Measurements from ENCODE around the gene GDPD5. TPM values are rescaled to one million over a fixed set of nuclear protein-coding genes. Genes with fewer than 3 reads are reported as not detected.
A peak's percentile ranks its signal among the peaks of the same experiment; 100 is the strongest.

GDPD5 gene
- total RNA-seq, 1 donor from 2014 or later, result 2.1 TPM

DNA sequence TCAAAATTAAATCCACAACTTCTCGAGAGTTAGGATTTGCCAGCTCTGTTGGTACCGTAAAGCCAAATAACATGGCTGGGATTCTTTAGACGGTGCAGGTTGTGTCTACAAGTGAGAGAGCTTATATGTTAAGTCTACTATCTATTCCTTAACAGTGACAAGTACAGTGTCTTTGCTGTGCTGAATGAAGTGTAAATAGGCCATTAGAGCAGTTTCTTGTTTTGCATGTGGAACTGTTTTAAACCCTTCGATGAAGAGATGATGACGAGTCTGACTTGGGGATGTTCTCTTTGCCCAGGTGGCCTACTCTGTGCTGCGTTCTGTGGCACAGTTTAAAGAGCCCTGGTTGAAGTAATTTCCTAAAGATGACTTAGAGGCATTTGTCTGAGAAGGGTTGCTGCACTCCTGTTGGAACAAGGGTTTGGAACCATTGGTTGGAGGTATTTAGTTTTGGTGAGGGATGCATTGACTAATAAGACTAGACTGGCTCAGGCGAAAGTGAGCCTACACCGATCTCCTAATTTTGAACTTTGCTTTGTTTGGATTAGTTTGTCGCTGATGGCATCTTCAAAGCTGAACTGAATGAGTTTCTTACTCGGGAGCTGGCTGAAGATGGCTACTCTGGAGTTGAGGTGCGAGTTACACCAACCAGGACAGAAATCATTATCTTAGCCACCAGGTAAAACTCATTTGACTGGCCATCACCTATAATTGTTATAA lies 125.4 kb downstream of the GDPD5 start:
- H3K4me3 ChIP-seq (ENCODE audit: low read depth, low read length), result peak overlapping the region; percentile 80
- DNase-seq (ENCODE audit: low read depth) (peak; percentile 31), FAIRE-seq (no peak)
- peaks cover 31% of the 10 kb centered on the region for H3K36me3 ChIP-seq (ENCODE audit: control insufficient read depth, insufficient read depth, low read length)
- TF ChIP-seq CTCF (IDR thresholded peaks at IDR 0.05; ENCODE audit: insufficient read depth, low read length, severe bottlenecking), result no peak
- H3K27me3 ChIP-seq (ENCODE audit: control insufficient read depth, insufficient read depth, low read length), result no peaks in the 10 kb centered on the region

GRCh38 chr11:75399344-75400145 lies 126.2 kb downstream of the GDPD5 start, which contains the start of gene RPS3:
RPS3 (plus strand) TSS chr11:75399518; CDS start chr11:75399548, 30 bp downstream.
- no peak for FAIRE-seq
- peak within 1 kb of the TSS; percentile 80 for H3K4me3 ChIP-seq (ENCODE audit: low read depth, low read length)
- TF ChIP-seq CTCF (IDR thresholded peaks at IDR 0.05; ENCODE audit: insufficient read depth, low read length, severe bottlenecking), result peak; percentile 30

DNA sequence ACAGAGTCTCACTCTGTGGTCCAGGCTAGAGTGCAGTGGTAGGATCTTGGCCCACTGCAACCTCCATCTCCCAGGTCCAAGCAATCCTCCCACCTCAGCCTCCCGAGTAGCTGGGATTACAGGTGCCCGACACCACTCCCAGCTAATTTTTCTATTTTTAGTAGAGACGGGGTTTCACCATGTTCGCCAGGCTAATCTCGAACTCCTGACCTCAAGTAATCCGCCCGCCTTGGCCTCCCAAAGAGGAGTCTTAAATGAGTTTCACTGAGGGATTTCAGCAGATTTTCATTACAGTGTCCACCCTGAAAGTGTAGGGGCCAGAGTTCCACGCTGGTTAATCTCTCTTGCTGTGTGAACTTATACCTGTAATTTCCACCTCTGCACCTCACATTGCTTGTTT lies 126.8 kb downstream of the GDPD5 start:
- DNase-seq (ENCODE audit: low read depth) (no peak), FAIRE-seq (no peak)
- Histone ChIP-seq H3K36me3 (ENCODE audit: control insufficient read depth, insufficient read depth, low read length) (peaks cover 22% of the 10 kb centered on the region), H3K4me3 (ENCODE audit: low read depth, low read length) (no peak overlapping the region), H3K27me3 (ENCODE audit: control insufficient read depth, insufficient read depth, low read length) (no peaks in the 10 kb centered on the region)
- no peak for TF ChIP-seq CTCF (IDR thresholded peaks at IDR 0.05; ENCODE audit: insufficient read depth, low read length, severe bottlenecking)

More at GRCh38 chr11:75399344-75400145, 126.2 kb downstream of the GDPD5 start, which contains the start of gene RPS3:
- no peaks in the 10 kb centered on the region for H3K27me3 ChIP-seq (ENCODE audit: control insufficient read depth, insufficient read depth, low read length)
- DNase-seq (ENCODE audit: low read depth), result peak; percentile 84
- peaks cover 28% of the 10 kb centered on the region for H3K36me3 ChIP-seq (ENCODE audit: control insufficient read depth, insufficient read depth, low read length)

GRCh38 chr11:75394085-75394840 lies 131.5 kb downstream of the GDPD5 start:
- no peak for TF ChIP-seq CTCF (IDR thresholded peaks at IDR 0.05; ENCODE audit: insufficient read depth, low read length, severe bottlenecking)
- DNase-seq (ENCODE audit: low read depth) (no peak), FAIRE-seq (no peak)
- H3K36me3 ChIP-seq (ENCODE audit: control insufficient read depth, insufficient read depth, low read length), result no peaks in the 10 kb centered on the region
- H3K4me3 ChIP-seq (ENCODE audit: low read depth, low read length), result no peak overlapping the region
- H3K27me3 ChIP-seq (ENCODE audit: control insufficient read depth, insufficient read depth, low read length), result no peaks in the 10 kb centered on the region

DNA sequence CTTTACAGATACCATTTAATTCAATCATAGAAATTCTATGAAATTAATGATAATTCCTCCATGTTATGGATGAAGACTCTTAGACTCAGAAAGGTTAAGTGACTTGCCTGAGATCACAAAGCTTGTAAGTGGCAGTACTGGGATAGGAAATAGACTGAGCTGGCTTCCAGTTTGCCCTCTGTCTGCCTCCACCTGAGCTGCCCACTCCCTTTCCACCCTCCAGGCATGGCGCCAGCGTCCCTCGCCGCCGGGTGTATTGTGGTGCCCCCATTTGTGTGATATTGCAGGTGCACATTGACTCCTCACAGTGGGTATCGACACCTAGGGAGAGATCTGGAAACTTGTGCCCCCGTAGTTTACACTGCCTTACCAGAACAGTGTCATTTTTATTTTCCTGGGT lies 135.8 kb downstream of the GDPD5 start:
- Histone ChIP-seq H3K4me3 (ENCODE audit: low read depth, low read length) (no peak overlapping the region), H3K27me3 (ENCODE audit: control insufficient read depth, insufficient read depth, low read length) (no peaks in the 10 kb centered on the region), H3K36me3 (ENCODE audit: control insufficient read depth, insufficient read depth, low read length) (no peaks in the 10 kb centered on the region)
- FAIRE-seq (no peak), DNase-seq (ENCODE audit: low read depth) (no peak)
- TF ChIP-seq CTCF (IDR thresholded peaks at IDR 0.05; ENCODE audit: insufficient read depth, low read length, severe bottlenecking), result no peak
